Rectal smooth muscle tissue (tissue), 1 donor: Measurements from ENCODE around the gene PLEK2.
"Not testable (repeated sequence)": the region's sequence is repeated elsewhere in the genome, so short reads cannot be mapped to it uniquely, and the experiment has no call there.

Experiments
- H3K27ac ChIP-seq: one replicate; pipeline ENCODE4 v1.7.0; 2013; ENCODE audit warnings: low read depth, low read length, inconsistent platforms
- H3K27me3 ChIP-seq: one replicate; pipeline ENCODE4 v1.7.0; 2013; ENCODE audit warnings: low read length; ENCODE audit not compliant: control insufficient read depth, insufficient read depth
- H3K36me3 ChIP-seq: one replicate; pipeline ENCODE4 v1.7.0; 2013; ENCODE audit warnings: low read length; ENCODE audit not compliant: control insufficient read depth, insufficient read depth
- H3K4me1 ChIP-seq: one replicate; pipeline ENCODE4 v1.7.0; 2013; ENCODE audit warnings: low read length; ENCODE audit not compliant: control insufficient read depth, insufficient read depth
- H3K4me3 ChIP-seq: one replicate; pipeline ENCODE4 v1.7.0; 2013; ENCODE audit warnings: low read length
- H3K9ac ChIP-seq: one replicate; pipeline ENCODE4 v1.7.0; 2013; ENCODE audit warnings: low read length

PLEK2 gene

GRCh38 chr14:67410313-67410712 is 1.7 kb downstream of the PLEK2 start:
- Histone ChIP-seq H3K4me3 (no peak overlapping the region), H3K4me1 (peaks cover 7% of the 10 kb centered on the region), H3K36me3 (no peaks in the 10 kb centered on the region), H3K9ac (no peak overlapping the region), H3K27me3 (peaks cover 10% of the 10 kb centered on the region), H3K27ac (no peak overlapping the region)

DNA sequence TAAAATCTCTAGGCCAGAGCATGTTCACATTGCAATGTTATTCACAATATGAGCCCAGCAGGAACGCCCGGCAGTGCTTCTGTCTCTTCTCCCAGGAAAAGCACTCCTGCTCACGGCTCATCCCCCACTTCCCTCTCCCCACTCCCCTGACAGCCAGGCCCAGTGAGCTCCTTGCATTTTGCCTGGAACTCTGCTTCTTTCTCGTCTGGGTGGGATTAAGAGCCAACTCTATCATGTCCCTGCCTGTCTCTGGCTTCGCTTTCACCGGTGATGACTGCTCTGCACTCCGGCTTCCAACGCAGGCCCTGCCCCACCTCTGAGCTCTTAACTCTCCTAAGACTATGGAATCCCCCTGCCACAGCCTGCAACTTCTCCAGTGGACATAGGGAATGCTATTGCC is 2.5 kb downstream of the PLEK2 start:
- Histone ChIP-seq H3K36me3 (no peaks in the 10 kb centered on the region), H3K27me3 (peaks cover 10% of the 10 kb centered on the region), H3K4me1 (peaks cover 7% of the 10 kb centered on the region), H3K9ac (no peak overlapping the region), H3K4me3 (no peak overlapping the region), H3K27ac (no peak overlapping the region)

- H3K27me3 ChIP-seq, H3K27ac ChIP-seq, H3K4me1 ChIP-seq, H3K4me3 ChIP-seq, H3K9ac ChIP-seq, H3K36me3 ChIP-seq: not testable (repeated sequence)
Measured at GRCh38 chr14:67408122-67408801, 3.7 kb downstream of the PLEK2 start.

GRCh38 chr14:67405771-67406170 is 6.2 kb downstream of the PLEK2 start:
- H3K4me1 ChIP-seq: no peaks in the 10 kb centered on the region
- no peak overlapping the region for H3K9ac ChIP-seq

GRCh38 chr14:67400434-67400833 is 11.5 kb downstream of the PLEK2 start:
- Histone ChIP-seq H3K27me3 (no peaks in the 10 kb centered on the region), H3K4me1 (no peaks in the 10 kb centered on the region), H3K36me3 (no peaks in the 10 kb centered on the region), H3K4me3 (no peak overlapping the region), H3K27ac (no peak overlapping the region), H3K9ac (no peak overlapping the region)

More at GRCh38 chr14:67405771-67406170, 6.2 kb downstream of the PLEK2 start:
- H3K27me3 ChIP-seq: no peaks in the 10 kb centered on the region
- H3K36me3 ChIP-seq: no peaks in the 10 kb centered on the region
- H3K27ac ChIP-seq: no peak overlapping the region
- H3K4me3 ChIP-seq: no peak overlapping the region

GRCh38 chr14:67397536-67397935 is 14.4 kb downstream of the PLEK2 start:
- H3K27ac ChIP-seq: no peak overlapping the region
- H3K36me3 ChIP-seq: no peaks in the 10 kb centered on the region
- H3K4me1 ChIP-seq: no peaks in the 10 kb centered on the region
- H3K4me3 ChIP-seq: no peak overlapping the region
- H3K27me3 ChIP-seq: no peaks in the 10 kb centered on the region
- H3K9ac ChIP-seq: no peak overlapping the region

DNA sequence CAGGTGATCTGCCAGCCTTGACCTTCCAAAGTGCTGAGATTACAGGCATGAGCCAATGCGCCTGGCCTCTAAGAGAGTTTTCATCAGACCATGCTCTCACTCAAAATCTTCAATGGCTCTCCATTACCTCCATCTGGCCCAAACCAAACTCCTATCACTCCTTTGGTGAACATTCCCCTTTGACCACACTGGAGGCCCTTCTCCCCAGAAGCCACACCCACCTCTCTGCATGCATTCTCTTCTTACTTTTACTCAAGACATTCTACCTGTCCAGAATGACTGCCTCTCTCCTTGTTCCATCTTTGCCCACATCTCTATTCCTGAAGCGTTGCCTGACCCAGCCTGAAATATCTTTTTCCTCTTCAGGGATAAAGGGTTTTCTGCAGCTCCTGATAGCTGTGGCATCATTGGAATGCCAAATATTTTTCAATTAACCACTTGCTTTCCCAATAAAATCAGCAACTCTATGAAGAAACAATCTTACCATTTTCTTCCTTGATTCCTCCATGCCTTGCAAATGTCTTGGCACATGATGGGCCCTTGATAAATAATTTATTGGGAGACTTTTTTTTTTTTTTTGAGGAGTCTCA is 15.5 kb downstream of the PLEK2 start:
- Histone ChIP-seq H3K9ac (no peak overlapping the region), H3K36me3 (no peaks in the 10 kb centered on the region), H3K4me1 (no peaks in the 10 kb centered on the region), H3K27ac (no peak overlapping the region), H3K4me3 (no peak overlapping the region), H3K27me3 (no peaks in the 10 kb centered on the region)

DNA sequence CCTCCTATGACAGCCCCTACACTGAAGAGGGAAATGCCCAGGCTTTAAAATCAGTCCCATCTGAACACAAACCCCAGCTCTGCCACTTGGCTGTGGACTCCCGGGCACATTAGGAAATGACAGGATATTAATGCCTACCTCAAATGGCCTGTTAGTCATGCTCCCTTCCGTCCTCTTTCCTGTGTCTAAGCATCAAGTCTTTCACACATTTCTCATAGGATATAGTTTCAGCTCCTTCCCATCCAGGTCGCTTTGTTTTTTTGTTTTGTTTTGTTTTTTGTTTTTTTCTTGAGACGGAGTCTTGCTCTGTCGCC is 16.1 kb downstream of the PLEK2 start:
- no peaks in the 10 kb centered on the region for H3K4me1 ChIP-seq
- H3K9ac ChIP-seq: no peak overlapping the region
- H3K36me3 ChIP-seq: no peaks in the 10 kb centered on the region
- H3K27ac ChIP-seq: no peak overlapping the region
- H3K4me3 ChIP-seq: no peak overlapping the region
- no peaks in the 10 kb centered on the region for H3K27me3 ChIP-seq

DNA sequence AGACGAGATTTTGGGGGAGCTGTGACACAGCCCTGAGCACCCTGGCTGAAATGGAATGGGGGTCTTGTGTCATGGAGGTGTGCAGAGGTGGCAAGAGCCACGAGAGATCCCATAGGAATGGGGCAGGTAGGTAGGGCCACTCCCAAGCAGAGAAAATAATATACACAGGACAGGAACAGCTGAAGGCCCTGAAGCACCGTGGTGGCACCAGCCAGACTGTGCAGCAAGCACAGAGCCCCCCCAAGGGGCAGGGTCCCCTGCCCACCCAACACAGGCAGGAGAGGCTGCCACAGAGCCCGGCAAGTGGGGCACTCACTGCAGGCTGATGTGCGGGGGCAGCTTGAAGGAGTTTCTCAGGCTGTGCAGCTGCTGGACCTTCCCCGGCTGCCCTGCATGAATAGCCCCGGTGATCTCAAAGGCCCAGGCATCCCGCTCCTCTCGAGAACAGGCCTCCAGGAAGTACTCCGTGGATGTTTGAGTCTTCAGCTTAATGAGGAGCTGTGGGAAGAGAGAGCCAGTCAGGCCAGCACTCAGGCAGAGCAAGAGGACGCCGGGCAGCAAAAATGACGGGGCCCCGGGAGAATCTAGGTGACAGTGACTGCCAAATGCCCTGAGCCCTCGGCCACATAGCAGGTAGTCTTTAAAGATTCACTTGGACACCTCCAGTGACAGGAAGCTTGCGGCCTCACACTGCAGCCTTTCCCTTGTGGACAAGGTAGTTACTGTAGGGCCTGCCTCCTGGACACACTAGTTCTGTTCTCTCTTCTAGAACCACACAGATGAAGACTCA is 16.7 kb downstream of the PLEK2 start:
- Histone ChIP-seq H3K36me3 (no peaks in the 10 kb centered on the region), H3K27ac (no peak overlapping the region), H3K9ac (no peak overlapping the region), H3K4me3 (no peak overlapping the region), H3K4me1 (no peaks in the 10 kb centered on the region), H3K27me3 (no peaks in the 10 kb centered on the region)

DNA sequence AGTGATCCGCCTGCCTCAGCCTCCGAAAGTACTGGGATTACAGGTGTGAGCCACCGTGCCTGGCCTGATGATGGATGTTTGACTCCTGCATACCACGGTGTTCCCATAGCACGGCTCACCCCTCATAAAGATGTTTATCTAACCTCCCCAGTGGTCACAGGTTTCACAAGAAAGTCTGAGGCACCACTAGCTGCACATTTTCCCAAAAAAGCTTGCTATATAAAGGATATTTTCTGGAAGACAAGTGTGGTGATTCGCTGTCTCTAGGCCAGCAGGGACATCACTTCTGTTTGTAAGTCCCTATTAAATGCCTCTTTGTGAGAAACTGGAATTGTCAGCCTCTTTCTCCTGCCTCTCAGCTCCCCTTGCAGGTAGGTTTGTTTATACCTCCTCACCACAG is 18.3 kb downstream of the PLEK2 start:
- H3K4me1 ChIP-seq: no peaks in the 10 kb centered on the region
- no peak overlapping the region for H3K9ac ChIP-seq
- H3K27ac ChIP-seq: no peak overlapping the region
- no peak overlapping the region for H3K4me3 ChIP-seq
- H3K27me3 ChIP-seq: no peaks in the 10 kb centered on the region
- H3K36me3 ChIP-seq: no peaks in the 10 kb centered on the region

GRCh38 chr14:67392800-67393199 is 19.2 kb downstream of the PLEK2 start:
- no peaks in the 10 kb centered on the region for H3K27me3 ChIP-seq
- no peak overlapping the region for H3K27ac ChIP-seq
- H3K9ac ChIP-seq: no peak overlapping the region

GRCh38 chr14:67392123-67392522 is 19.8 kb downstream of the PLEK2 start:
- Histone ChIP-seq H3K4me1 (no peaks in the 10 kb centered on the region), H3K27ac (no peak overlapping the region), H3K36me3 (no peaks in the 10 kb centered on the region), H3K27me3 (no peaks in the 10 kb centered on the region), H3K4me3 (no peak overlapping the region), H3K9ac (no peak overlapping the region)

More at GRCh38 chr14:67392800-67393199, 19.2 kb downstream of the PLEK2 start:
- no peaks in the 10 kb centered on the region for H3K36me3 ChIP-seq
- no peak overlapping the region for H3K4me3 ChIP-seq
- no peaks in the 10 kb centered on the region for H3K4me1 ChIP-seq

DNA sequence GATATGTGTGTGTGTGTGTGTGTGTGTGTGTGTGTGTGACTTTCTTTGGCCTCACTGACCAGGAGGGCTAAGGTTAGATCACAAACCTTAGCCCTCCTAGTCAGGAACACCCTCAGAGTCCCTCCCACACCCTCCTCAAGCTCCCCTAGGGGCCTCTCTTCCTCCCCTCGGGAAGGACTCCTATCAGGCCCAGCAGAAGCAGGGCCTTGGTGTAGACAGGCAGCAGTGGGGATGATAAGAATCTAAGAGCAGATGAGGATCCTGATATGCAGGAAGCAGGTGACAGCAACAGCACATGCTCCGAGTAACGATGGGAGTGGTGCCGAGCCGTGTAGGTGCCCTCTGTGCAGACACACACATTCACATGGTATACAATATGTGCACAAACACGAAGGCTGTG is 20.7 kb downstream of the PLEK2 start:
- no peak overlapping the region for H3K9ac ChIP-seq
- H3K4me3 ChIP-seq: no peak overlapping the region
- no peaks in the 10 kb centered on the region for H3K4me1 ChIP-seq
- H3K27me3 ChIP-seq: no peaks in the 10 kb centered on the region
- H3K36me3 ChIP-seq: no peaks in the 10 kb centered on the region
- H3K27ac ChIP-seq: no peak overlapping the region
